SK-N-MC (cell line): ENCODE measurements around the gene IQGAP1.

Experiments used
- EZH2 ChIP-seq: fragments of 200-600 bp; sonication (generic); IDR thresholded peaks from one replicate; pipeline ENCODE4 v1.6.1; 2017; ENCODE audit warnings: antibody characterized with exemption
- POLR2AphosphoS5 ChIP-seq: IDR thresholded peaks from 2 replicates; pipeline ENCODE4 v1.6.1; 2012; ENCODE audit warnings: mild to moderate bottlenecking, low read depth, low read length, borderline replicate concordance

DNA sequence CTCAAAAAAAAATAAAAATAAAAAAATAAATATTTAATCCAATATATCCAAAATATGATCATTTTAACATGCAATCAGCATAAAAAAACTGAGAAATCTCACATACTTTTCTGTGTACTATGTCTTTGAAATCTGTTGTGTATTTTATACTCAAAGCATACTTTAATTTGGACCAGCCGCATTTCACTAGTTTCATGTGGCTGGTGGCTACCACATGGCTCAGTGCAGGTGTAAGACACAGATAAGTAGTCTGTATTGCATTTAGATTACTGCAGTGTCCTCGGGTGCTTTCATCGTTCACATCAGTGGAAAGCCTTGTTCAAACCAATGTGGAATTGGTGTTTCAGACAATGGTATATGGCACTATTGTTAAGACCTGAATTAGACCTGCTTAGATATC is 152.7 kb downstream of the IQGAP1 start:
- TF ChIP-seq EZH2: no peak
- no peak for TF ChIP-seq POLR2AphosphoS5
